ENCODE measurements around the gene KATNB1. TPM values are rescaled to one million over a fixed set of nuclear protein-coding genes. Genes with fewer than 3 reads are reported as not detected.

Gene KATNB1
- total RNA-seq, 1 experiment from 2014 or later, result 37.7 TPM

- intact Hi-C loops (cut with micrococcal nuclease), result no loop called here
These were observed 19.6 kb downstream of the KATNB1 start for GRCh38 chr16:57755061-57755684.

GRCh38 chr16:57755726-57756423 is 20.3 kb downstream of the KATNB1 start:
- Histone ChIP-seq H3K27me3 (ENCODE audit: low read length) (no peaks in the 10 kb centered on the region), H3K27ac (ENCODE audit: low read length) (no peak overlapping the region), H3K4me3 (ENCODE audit: low read length) (no peak overlapping the region), H3K79me2 (ENCODE audit: low read length) (no peaks in the 10 kb centered on the region), H3K9me3 (ENCODE audit: low read length) (no peaks in the 10 kb centered on the region), H3K9ac (ENCODE audit: low read length) (no peak overlapping the region), H3K9me2 (replicated peaks; ENCODE audit: low read length) (no peaks in the 10 kb centered on the region), H4K20me1 (ENCODE audit: low read length) (no peaks in the 10 kb centered on the region), H3K4me2 (ENCODE audit: low read length) (no peak overlapping the region), H2AFZ (ENCODE audit: low read length) (no peak overlapping the region), H3K4me1 (ENCODE audit: insufficient read depth, low read length) (no peaks in the 10 kb centered on the region), H3K36me3 (ENCODE audit: low read depth, low read length) (no peaks in the 10 kb centered on the region), H3F3A (ENCODE audit: low read length, unreplicated experiment) (no peaks in the 10 kb centered on the region)
- POLR2A ChIA-PET (ENCODE audit: unreplicated experiment), result no interaction called here
- ATAC-seq (no peak), DNase-seq (no peak)
- no peak for TF ChIP-seq CTCF (conservative IDR thresholded peaks at IDR 0.05; ENCODE audit: low read depth, low read length)
- TF ChIP-seq EZH2 (IDR thresholded peaks at IDR 0.05; ENCODE audit: low read length, unreplicated experiment), result no peak
- TF ChIP-seq EZH2phosphoT487 (IDR thresholded peaks at IDR 0.05; ENCODE audit: borderline replicate concordance, low read length), result no peak
- no TSS peak for BruUV-seq (replicated peaks)
- intact Hi-C loops (cut with micrococcal nuclease), result loop anchor here (2.0 kb wide), 1 partner anchor 245 kb away; the partner anchor contains the start of genes USB1 and ZNF319
- CTCF ChIA-PET, result interaction anchor here (1.0 kb wide), 1 partner anchor 107 kb away, joined by 4 read pairs; no protein-coding TSS in a partner anchor

More at GRCh38 chr16:57755061-57755684, 19.6 kb downstream of the KATNB1 start:
- Histone ChIP-seq H4K20me1 (ENCODE audit: low read length) (no peaks in the 10 kb centered on the region), H3F3A (ENCODE audit: low read length, unreplicated experiment) (no peaks in the 10 kb centered on the region), H2AFZ (ENCODE audit: low read length) (no peak overlapping the region), H3K4me2 (ENCODE audit: low read length) (no peak overlapping the region), H3K27me3 (ENCODE audit: low read length) (no peaks in the 10 kb centered on the region), H3K9ac (ENCODE audit: low read length) (no peak overlapping the region), H3K9me2 (replicated peaks; ENCODE audit: low read length) (no peaks in the 10 kb centered on the region), H3K4me1 (ENCODE audit: insufficient read depth, low read length) (no peaks in the 10 kb centered on the region), H3K9me3 (ENCODE audit: low read length) (no peaks in the 10 kb centered on the region), H3K27ac (ENCODE audit: low read length) (no peak overlapping the region), H3K36me3 (ENCODE audit: low read depth, low read length) (no peaks in the 10 kb centered on the region), H3K79me2 (ENCODE audit: low read length) (no peaks in the 10 kb centered on the region), H3K4me3 (ENCODE audit: low read length) (no peak overlapping the region)
- TF ChIP-seq EZH2phosphoT487 (IDR thresholded peaks at IDR 0.05; ENCODE audit: borderline replicate concordance, low read length) (no peak), EZH2 (IDR thresholded peaks at IDR 0.05; ENCODE audit: low read length, unreplicated experiment) (no peak), CTCF (conservative IDR thresholded peaks at IDR 0.05; ENCODE audit: low read depth, low read length) (no peak)
- POLR2A ChIA-PET (ENCODE audit: unreplicated experiment), result no interaction called here
- DNase-seq, result no peak
- ATAC-seq, result no peak
- BruUV-seq (replicated peaks), result no TSS peak
- CTCF ChIA-PET, result no interaction called here
